H9 (cell line): ENCODE data around the gene SUCLG1. TPM values are rescaled to one million over a fixed set of nuclear protein-coding genes. Genes with fewer than 3 reads are reported as not detected.

ENCODE experiments used
- DNase-seq: peaks from one replicate; pipeline ENCODE4 v3.0.0-alpha.2; 2017
- H2AFZ ChIP-seq: one replicate; pipeline ENCODE4 v1.6.1; 2013; ENCODE audit warnings: mild to moderate bottlenecking, low read length, control low read depth, moderate library complexity
- H2AK5ac ChIP-seq: 2 replicates; pipeline ENCODE4 v1.6.1; 2013; ENCODE audit warnings: low read length, control low read depth, mixed read lengths; ENCODE audit not compliant: insufficient read length
- H2BK120ac ChIP-seq: one replicate; pipeline ENCODE4 v1.6.1; 2013; ENCODE audit warnings: low read depth, mild to moderate bottlenecking, low read length, control low read depth, inconsistent platforms; ENCODE audit not compliant: poor library complexity, severe bottlenecking
- H2BK12ac ChIP-seq: 2 replicates; pipeline ENCODE4 v1.6.1; 2013; ENCODE audit warnings: low read length, control low read depth, mixed read lengths, low read depth; ENCODE audit not compliant: insufficient read length
- H2BK15ac ChIP-seq: 2 replicates; pipeline ENCODE4 v1.6.1; 2013; ENCODE audit warnings: low read depth, low read length, control low read depth
- H2BK20ac ChIP-seq: one replicate; pipeline ENCODE4 v1.6.1; 2013; ENCODE audit warnings: low read depth, mild to moderate bottlenecking, low read length, control low read depth, inconsistent platforms; ENCODE audit not compliant: poor library complexity, severe bottlenecking
- H2BK5ac ChIP-seq: 2 replicates; pipeline ENCODE4 v1.6.1; 2013; ENCODE audit warnings: low read length, control low read depth, mixed read lengths; ENCODE audit not compliant: insufficient read length
- H3K14ac ChIP-seq: 2 replicates; pipeline ENCODE4 v1.6.1; 2013; ENCODE audit warnings: low read length, control low read depth; ENCODE audit not compliant: insufficient read depth
- H3K18ac ChIP-seq: 2 replicates; pipeline ENCODE4 v1.6.1; 2013; ENCODE audit warnings: low read depth, mild to moderate bottlenecking, mixed read lengths, low read length, control low read depth; ENCODE audit not compliant: insufficient read length
- H3K23ac ChIP-seq: 2 replicates; pipeline ENCODE4 v1.6.1; 2013; ENCODE audit warnings: low read length, control low read depth, mixed read lengths, low read depth; ENCODE audit not compliant: insufficient read length
- H3K23me2 ChIP-seq: 2 replicates; pipeline ENCODE4 v1.6.1; 2013; ENCODE audit warnings: low read depth, mild to moderate bottlenecking, mixed read lengths, low read length, control low read depth; ENCODE audit not compliant: insufficient read length, poor library complexity, severe bottlenecking
- H3K27ac ChIP-seq: 2 replicates; pipeline ENCODE4 v1.5.1; 2013; ENCODE audit warnings: low read length, control low read depth, mixed read lengths, low read depth; ENCODE audit not compliant: insufficient read length
- H3K27me3 ChIP-seq: 2 replicates; pipeline ENCODE4 v1.6.1; 2013; ENCODE audit warnings: low read length, control low read depth, inconsistent platforms; ENCODE audit not compliant: insufficient read depth
- H3K4ac ChIP-seq: 2 replicates; pipeline ENCODE4 v1.6.1; 2013; ENCODE audit warnings: low read depth, mild to moderate bottlenecking, control low read depth, inconsistent platforms, low read length, moderate library complexity
- H3K4me1 ChIP-seq: 2 replicates; pipeline ENCODE4 v1.6.1; 2013; ENCODE audit warnings: low read length, control low read depth, inconsistent platforms; ENCODE audit not compliant: insufficient read depth
- H3K4me2 ChIP-seq: 2 replicates; pipeline ENCODE4 v1.6.1; 2013; ENCODE audit warnings: low read length, control low read depth, mixed read lengths; ENCODE audit not compliant: insufficient read length, insufficient read depth
- H3K56ac ChIP-seq: 2 replicates; pipeline ENCODE4 v1.6.1; 2013; ENCODE audit warnings: low read depth, mild to moderate bottlenecking, mixed read lengths, low read length, control low read depth; ENCODE audit not compliant: insufficient read length
- H3K79me1 ChIP-seq: 2 replicates; pipeline ENCODE4 v1.6.1; 2013; ENCODE audit warnings: low read depth, mild to moderate bottlenecking, moderate library complexity, low read length, control low read depth, inconsistent platforms; ENCODE audit not compliant: insufficient read depth, poor library complexity, severe bottlenecking
- H3K79me2 ChIP-seq: 2 replicates; pipeline ENCODE4 v1.6.1; 2013; ENCODE audit warnings: low read length, control low read depth, inconsistent platforms; ENCODE audit not compliant: insufficient read depth
- H3K9ac ChIP-seq: 2 replicates; pipeline ENCODE4 v1.6.1; 2013; ENCODE audit warnings: low read length, control low read depth, mixed read lengths; ENCODE audit not compliant: insufficient read length; ENCODE audit errors: extremely low read depth
- H3K9me3 ChIP-seq: one replicate; pipeline ENCODE4 v1.6.1; 2013; ENCODE audit warnings: low read depth, low read length, inconsistent platforms; ENCODE audit not compliant: control insufficient read depth
- H3T11ph ChIP-seq: one replicate; pipeline ENCODE4 v1.6.1; 2013; ENCODE audit warnings: mild to moderate bottlenecking, low read length, control low read depth, inconsistent platforms
- H4K20me1 ChIP-seq: one replicate; pipeline ENCODE4 v1.6.1; 2013; ENCODE audit not compliant: control insufficient read depth, insufficient read length, insufficient read depth
- H4K5ac ChIP-seq: 2 replicates; pipeline ENCODE4 v1.6.1; 2013; ENCODE audit warnings: low read depth, mild to moderate bottlenecking, mixed read lengths, low read length, control low read depth; ENCODE audit not compliant: insufficient read length
- H4K8ac ChIP-seq: replicated peaks from 2 replicates; pipeline ENCODE4 v1.6.1; 2013; ENCODE audit warnings: low read length, control low read depth, mixed read lengths, low read depth; ENCODE audit not compliant: insufficient read length
- H4K91ac ChIP-seq: 2 replicates; pipeline ENCODE4 v1.6.1; 2013; ENCODE audit warnings: low read depth, mild to moderate bottlenecking, moderate library complexity, mixed read lengths, low read length, control low read depth; ENCODE audit not compliant: insufficient read length
- H3K27ac Mint-ChIP-seq, 3 experiments: 2 replicates in 2 of 3; 3 replicates in 1 of 3; pipeline ENCODE4 v1.8.0; 2020 to 2021; ENCODE audit warnings: mixed read lengths in 3 of 3, mild to moderate bottlenecking in 1 of 3, moderate library complexity in 1 of 3
- H3K27me3 Mint-ChIP-seq: 2 replicates; pipeline ENCODE4 v1.8.0; 2021; ENCODE audit warnings: low read depth, mild to moderate bottlenecking, moderate library complexity, mixed read lengths
- H3K36me3 Mint-ChIP-seq, 3 experiments: 2 replicates in 2 of 3; 3 replicates in 1 of 3; pipeline ENCODE4 v1.8.0; 2020 to 2021; ENCODE audit warnings: low read depth in 3 of 3, mixed read lengths in 3 of 3; ENCODE audit not compliant: insufficient read depth in 1 of 3
- H3K4me1 Mint-ChIP-seq, 2 experiments: 2 replicates each; pipeline ENCODE4 v1.8.0; 2020; ENCODE audit warnings: mixed read lengths in 2 of 2
- H3K4me3 Mint-ChIP-seq, 2 experiments: 2 replicates in 1 of 2; 3 replicates in 1 of 2; pipeline ENCODE4 v1.8.0; 2020 to 2021; ENCODE audit warnings: mild to moderate bottlenecking in 2 of 2, mixed read lengths in 2 of 2, moderate library complexity in 1 of 2
- H3K9me3 Mint-ChIP-seq, 2 experiments: 2 replicates in 1 of 2; 3 replicates in 1 of 2; pipeline ENCODE4 v1.8.0; 2020; ENCODE audit warnings: mild to moderate bottlenecking in 2 of 2, mixed read lengths in 2 of 2, moderate library complexity in 1 of 2
- CTCF ChIP-seq: fragments of 200-600 bp; sonication (generic); conservative IDR thresholded peaks from 3 replicates; pipeline ENCODE4 v1.8.0; 2021; ENCODE audit warnings: antibody characterized with exemption, mild to moderate bottlenecking
- WGBS: extraction: QIAGEN DNeasy Blood & Tissue Kit; methylation state at CpG from one replicate; pipeline ENCODE4 v1.1.7; 2013; ENCODE audit warnings: missing lambda C conversion rate, low lambda C conversion rate, mixed read lengths; ENCODE audit not compliant: insufficient read length; ENCODE audit errors: extremely low coverage; 5-methylcytosine and 5-hydroxymethylcytosine counted together
- total RNA-seq: library from RNA; stranded (reverse); gene quantifications from 2 replicates; pipeline ENCODE4 v1.2.1, GENCODE V29; 2021

The SUCLG1 gene
- total RNA-seq, 1 experiment from 2014 or later = 40.0 TPM

GRCh38 chr2:84482603-84483002 is 23.5 kb upstream of the SUCLG1 start:
- H2BK15ac ChIP-seq = no peak overlapping the region
- no peaks in the 10 kb centered on the region for H3K4me1 ChIP-seq
- no peak overlapping the region for H3K18ac ChIP-seq
- no peak overlapping the region for H2AK5ac ChIP-seq
- no peak overlapping the region for H2BK20ac ChIP-seq
- no peak overlapping the region for H4K5ac ChIP-seq
- Mint-ChIP-seq H3K9me3 (peaks cover 6 to 8% of the 10 kb centered on the region in 2 experiments), H3K36me3 (peaks cover 2 to 5% (median 3%) of the 10 kb centered on the region in 3 experiments; a peak in 3 of 7 replicates), H3K4me1 (no peaks in the 10 kb centered on the region), H3K4me3 (no peak overlapping the region), H3K27me3 (no peaks in the 10 kb centered on the region; the same call in 1 of the 2 replicates), H3K27ac (no peak overlapping the region)
- H3T11ph ChIP-seq = no peak overlapping the region
- H3K4ac ChIP-seq = no peak overlapping the region
- H2BK120ac ChIP-seq = no peak overlapping the region
- H3K23me2 ChIP-seq = no peaks in the 10 kb centered on the region
- no peak for DNase-seq
- no CpG with 5 or more reads among the region's 3 CpGs for WGBS
- H2BK12ac ChIP-seq = no peak overlapping the region
- peaks cover under 1% of the 10 kb centered on the region for H3K9me3 ChIP-seq
- H3K4me2 ChIP-seq = no peak overlapping the region
- no peaks in the 10 kb centered on the region for H4K20me1 ChIP-seq
- no peak overlapping the region for H2AFZ ChIP-seq
- no peaks in the 10 kb centered on the region for H3K27me3 ChIP-seq
- no peak overlapping the region for H3K14ac ChIP-seq
- H3K79me2 ChIP-seq = no peaks in the 10 kb centered on the region
- H3K56ac ChIP-seq = no peak overlapping the region
- H3K9ac ChIP-seq = no peak overlapping the region
- H2BK5ac ChIP-seq = no peak overlapping the region
- TF ChIP-seq CTCF = no peak
- no peak overlapping the region for H3K23ac ChIP-seq
- H4K91ac ChIP-seq = no peak overlapping the region
- H3K27ac ChIP-seq = no peak overlapping the region
- no peaks in the 10 kb centered on the region for H3K79me1 ChIP-seq
- no peak overlapping the region for H4K8ac ChIP-seq
